Inflammatory macrophage (primary cell): Measurements from ENCODE around the gene DTNB.

Experiments used
- DNase-seq, 2 donors: peaks; one replicate each; pipeline ENCODE4 v3.0.0-alpha.2; 2020 to 2022

DTNB gene

DNA sequence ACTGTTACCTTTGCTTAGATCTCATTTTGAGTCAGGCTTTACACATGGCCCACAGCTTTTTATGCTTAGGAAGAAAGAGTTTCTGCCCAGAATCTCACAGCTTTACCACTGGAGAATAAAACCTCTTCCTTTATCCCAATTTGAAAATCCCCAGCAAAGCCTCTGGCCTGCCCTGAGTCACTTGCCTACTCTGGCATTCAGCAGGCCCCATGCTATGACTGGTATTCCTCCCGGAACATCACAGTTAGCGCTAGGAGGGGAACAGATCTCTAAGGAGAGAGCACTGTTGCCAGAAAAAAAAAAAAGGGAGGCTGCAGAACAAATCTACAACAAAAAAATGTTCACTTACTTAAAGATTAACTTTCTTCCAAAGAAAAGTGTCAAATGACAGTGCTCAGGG lies 178.8 kb downstream of the DTNB start:
- no peak for DNase-seq

DNA sequence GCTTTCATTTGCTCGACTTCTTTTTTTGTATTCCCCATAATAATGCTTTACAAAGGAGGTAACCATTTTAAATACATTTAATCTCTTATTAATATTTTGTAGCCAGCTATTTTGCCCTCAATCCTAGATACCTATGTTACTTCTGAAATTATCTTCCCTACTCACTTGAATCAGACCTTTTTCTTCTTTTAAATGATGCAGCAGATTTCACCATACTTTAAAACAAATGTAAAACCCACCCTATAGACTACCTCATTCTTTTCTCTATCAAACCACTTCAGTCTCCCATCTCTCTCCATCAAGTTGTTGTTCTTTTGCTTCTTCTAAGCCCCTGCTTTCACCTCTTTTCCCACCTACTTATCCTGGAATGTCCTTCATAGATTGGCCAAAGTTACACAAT lies 180.2 kb downstream of the DTNB start:
- DNase-seq, result no peak

DNA sequence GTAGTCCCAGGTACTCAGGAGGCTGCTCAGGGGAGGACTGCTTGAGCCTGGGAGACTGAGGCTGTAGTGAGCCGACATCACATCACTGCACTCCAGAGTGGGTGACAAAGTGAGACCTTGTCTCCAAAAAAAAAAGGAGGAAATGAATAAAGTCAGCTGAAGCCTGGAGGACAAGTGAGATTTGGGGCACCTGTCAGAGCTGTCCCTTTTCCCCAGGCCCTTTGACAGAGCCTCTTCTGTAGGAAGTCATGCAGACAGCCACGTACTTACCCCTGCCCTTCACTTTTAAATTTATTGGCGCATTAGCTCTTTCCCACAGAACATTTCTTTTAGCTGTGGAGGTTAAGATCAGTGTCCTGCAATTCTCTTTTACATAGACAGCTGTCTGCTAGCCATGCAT lies 180.7 kb downstream of the DTNB start:
- DNase-seq, result no peak

DNA sequence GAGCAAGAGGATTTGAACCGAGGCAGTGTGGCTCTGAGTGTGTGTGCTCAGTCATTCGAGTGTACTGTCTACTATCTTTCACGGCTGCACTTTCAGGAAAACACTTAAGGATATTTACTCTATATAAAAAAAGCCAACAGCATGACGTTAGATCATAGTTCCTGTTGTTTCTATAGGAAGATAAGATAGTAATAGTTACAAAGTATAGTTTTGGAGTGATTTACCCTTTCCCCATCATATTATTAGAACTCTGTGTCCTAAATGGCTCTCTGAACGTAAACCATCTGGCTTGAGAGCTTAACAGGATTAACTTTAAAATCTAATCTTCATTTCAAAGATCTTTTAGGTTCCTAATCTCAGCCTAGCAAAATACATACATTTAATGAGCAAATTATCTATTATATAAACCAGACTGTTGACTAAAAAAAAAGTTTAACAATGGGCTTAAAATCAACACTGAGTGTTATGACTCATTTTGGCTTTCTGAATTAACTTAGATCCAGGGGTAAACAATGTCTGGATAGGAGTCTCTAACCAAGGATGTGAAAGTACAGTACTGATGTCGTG lies 181.3 kb downstream of the DTNB start:
- no peak for DNase-seq

DNA sequence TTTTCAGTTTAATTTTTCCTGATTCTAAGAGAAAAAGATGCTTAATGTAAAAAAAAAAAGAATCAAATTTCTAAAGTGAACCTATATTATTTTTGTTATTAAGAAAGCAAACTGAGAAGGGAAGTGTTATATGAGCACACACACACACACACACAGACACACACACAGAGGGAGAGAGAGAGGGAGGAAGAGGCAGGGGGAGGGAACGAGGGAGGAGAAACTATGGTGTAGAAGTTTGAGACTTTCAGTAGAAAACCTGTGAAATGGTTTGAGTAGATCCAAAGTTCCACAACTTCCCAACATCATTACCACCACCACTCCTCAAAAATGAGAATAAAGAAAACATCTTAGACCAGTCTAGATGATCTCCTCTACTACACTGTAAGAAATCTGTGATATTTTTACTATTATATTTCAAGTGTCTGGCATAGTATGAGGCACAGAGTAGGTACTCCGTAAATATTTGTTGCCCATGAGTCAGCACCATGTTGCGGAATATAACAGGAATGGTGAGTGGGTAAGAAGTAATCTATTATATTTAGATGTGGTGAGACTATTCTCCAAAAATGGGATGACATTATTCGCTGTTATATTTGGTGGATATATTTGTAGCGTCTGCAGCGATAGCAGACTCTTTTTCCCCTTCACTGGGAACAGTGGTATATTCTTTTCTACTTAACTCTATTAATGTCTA lies 182.2 kb downstream of the DTNB start:
- DNase-seq, result no peak

DNA sequence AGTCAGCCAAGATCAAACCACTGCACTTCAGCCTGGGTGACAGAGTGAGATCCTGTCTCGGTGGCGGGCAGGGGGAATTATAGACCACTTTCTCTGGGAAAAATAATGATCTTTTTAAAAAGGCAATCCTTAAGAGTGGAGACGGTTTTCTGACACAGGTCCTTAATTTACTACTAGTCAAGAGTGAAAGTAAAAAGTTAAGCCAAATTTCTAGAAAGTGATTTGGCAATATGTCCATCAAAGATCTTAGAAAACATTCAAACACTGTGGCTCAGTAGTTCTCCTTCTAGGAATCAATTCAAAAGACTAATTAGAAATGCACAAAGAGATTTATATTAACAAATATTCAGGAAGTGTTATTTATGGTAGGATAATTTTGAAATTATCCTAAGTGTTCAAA lies 183.2 kb downstream of the DTNB start:
- DNase-seq, result no peak

DNA sequence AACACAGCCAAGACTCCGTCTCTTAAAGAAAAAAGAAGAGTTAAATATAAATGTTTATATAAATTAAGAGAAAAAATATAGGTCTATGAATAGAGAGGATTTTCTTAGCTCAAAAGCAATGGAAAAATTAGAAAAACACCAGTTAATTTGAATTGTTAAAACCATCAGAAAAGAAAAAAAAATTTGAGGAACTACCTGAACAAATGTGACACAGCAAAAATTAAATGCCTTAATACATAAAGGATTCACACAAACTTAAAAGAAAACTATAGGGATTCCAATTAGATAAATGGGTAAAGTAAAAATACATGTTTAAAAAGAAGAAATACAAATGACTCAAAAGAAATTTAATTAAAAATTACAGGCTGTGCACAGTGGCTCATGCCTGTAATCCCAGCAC lies 183.7 kb downstream of the DTNB start:
- DNase-seq, result no peak

DNA sequence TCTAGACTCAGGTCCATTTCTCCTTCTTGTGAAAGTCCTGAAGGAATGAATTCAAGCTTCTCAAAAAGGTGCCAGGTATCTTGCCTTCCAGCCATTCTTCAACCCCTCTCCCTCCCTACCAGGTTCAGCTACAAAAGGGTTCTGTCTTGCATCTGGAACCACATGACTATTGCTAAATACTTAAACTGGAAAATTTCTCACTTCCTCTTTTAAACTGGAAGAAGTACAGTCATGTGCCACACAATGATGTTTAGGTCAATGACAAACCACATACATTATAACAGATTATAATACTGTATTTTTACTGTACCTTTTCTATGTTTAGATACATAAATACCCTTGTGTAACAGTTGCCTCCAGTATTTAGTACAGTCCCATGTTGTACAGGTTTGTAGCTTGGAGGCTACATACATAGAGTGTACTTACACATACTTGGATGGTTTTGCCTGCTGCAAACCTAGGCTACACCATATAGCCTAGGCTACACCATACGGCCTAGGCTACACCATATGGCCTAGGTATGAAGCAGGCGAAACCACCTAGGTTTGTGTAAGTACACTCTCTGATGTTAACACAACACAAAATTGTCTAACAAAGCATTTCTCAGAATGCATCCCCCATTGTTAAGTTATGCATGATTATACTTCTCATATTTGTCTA lies 189.6 kb downstream of the DTNB start:
- DNase-seq, result peak; percentile 76 to 95

DNA sequence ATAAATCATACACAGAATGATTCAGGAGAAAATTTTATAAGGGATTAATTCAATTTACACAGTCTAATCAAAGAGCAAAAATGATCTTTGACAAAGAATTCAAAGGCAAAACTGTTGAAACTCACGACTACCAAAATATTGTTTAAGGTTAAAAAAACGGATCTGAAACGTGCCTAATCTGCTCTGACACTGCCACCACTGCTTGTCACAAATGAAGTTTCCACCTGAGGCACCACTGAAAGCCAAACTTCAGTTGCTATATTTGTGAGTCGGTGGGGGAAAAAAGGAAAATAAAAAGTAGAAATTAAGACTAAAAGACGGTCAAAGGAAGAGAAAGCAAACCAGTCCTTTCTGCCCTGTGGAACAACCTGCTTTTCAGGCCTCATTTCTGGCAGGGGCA lies 191.0 kb downstream of the DTNB start:
- DNase-seq, result no peak

DNA sequence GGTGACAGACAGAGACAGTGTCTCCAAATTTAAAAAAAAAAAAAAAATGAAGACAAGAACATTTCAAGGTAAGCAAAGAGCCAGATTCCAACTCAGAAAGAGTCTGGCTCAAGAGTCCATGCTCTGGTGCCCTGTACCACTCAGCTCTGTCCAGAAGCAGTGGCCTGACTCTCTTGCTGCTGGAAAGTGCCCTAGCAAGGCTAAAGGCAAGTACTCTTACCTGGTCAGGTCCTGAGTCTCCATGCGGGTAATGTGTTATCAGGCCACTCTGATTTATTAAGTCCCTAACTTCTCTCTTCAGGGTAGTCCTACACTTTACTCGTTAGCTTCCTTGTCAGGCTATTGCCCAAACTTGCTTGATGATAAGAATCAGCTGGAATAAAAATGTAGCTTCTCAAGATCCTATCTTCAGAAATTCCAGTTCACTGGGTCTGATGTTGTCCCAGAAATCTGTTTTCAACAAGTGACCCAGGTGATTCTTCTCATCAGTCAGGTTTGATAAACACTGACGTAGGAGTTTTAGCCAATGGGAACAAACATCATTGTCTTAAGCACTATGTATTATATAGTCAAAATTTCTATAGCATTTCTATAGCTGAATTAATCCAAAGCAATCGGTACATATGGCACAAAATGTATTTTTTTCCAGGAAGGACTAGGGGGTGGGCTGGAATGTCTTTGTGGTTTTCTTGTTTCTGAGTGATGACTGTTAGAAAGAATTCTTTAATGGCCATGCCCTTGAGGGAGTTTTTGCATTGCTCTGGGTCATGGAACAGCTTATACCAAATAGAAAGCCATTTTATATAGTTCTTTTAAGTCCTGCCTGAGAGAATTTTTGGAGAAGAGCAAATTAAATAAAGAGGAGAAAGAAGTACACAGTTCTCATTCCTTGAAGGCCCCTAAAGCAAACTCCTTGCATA lies 191.7 kb downstream of the DTNB start:
- no peak for DNase-seq

DNA sequence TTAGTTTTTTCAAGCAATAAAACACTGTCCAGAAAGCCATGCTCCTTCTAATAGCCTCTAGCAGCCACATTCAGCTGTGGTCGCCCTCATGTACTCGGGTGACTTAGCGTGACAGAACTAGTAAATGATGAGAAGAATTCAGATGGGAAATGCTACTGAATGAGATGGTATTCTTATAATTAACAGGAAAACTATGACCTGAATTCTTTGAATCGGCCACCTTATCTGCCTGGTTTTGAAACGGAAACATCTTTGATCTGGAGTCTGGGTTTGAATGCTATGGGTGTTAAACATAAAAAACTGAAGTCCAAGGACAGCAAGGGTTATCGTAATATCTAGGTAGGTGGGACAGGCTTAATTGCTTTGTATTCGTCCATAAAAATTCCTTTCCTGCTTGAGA lies 192.8 kb downstream of the DTNB start:
- no peak for DNase-seq

DNA sequence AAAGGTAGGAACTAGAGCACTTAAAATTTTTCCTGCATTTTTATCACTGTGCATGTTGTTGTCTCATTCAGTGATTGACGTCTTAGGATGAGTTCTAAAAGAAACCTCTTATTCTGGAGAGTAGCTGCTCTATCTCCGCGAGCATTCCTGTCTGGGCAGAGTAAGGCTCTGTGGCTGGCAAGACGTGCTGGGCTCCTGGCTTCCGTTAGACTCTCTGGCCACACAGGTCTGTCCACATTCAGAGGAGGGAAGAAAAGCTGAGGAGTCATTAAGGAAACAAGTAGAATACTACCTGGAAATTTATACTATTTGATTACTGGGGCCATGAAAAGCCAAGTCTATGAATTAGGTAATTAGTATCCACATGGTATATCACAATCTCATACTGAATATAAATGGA lies 193.6 kb downstream of the DTNB start:
- DNase-seq, result no peak

DNA sequence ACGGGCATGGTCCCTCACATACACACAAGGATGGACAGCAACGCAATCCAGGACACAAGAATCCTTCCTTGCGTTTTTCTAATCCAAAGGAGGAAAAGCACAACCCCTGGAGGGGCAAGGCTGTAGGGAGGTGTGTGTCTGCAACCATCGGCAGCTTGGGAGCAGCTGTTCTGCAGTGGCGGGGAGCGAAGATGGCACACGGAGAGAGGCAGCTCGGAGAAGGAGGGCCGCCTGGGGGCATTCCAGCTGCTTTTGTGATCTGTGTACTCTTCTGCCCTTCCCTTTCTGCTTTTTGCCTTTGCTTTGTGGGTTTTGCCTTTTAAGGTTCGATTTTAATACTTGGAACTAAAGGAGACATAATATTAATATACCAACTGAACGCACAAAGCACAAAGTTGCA lies 194.6 kb downstream of the DTNB start:
- no peak for DNase-seq

DNA sequence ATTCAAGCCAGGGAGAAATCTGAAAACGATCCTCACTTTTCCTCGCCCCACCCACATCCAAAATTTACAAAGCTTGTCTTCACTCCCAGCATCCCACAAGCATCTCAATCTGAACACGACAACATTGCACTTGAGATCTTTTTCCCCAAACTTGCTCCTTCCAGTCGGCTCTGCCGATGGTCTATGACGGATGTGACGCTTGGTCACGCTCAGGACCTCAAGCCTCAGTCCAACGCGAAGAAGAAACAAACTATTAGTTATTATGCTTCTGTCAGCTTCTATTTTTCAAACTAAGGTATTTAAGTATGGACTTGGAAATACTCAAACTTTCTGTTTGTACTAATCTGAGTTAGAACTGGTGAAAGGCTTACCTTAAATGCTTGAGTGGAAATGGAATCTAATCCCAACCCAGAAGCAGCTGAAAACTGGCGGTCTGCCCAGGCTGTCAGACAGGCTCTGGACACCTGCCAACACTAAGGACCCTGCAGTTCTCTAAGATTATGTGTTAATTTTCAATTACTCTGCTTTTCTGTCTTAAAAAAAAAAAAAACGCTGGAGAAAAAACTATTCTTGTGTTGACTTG lies 199.5 kb downstream of the DTNB start:
- no peak for DNase-seq

DNA sequence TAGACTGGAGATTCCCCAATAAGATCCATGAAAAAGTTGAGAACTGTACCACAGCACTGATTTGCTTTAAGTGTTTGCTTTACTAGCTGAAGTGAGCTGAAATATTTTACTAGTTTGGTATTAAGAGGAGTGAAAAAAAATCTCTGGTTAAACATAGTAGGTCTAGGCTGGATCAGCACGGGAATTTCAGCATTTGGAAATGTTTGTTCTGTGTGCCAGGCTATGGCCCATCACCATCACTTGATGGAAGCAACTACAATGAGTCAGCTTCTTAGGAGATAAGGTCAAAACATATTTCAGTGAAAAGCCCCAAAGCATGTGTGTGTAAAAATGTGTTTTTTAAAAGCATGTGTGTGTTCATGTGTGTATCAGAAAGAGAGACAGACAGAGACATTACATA lies 200.2 kb downstream of the DTNB start:
- DNase-seq, result no peak

DNA sequence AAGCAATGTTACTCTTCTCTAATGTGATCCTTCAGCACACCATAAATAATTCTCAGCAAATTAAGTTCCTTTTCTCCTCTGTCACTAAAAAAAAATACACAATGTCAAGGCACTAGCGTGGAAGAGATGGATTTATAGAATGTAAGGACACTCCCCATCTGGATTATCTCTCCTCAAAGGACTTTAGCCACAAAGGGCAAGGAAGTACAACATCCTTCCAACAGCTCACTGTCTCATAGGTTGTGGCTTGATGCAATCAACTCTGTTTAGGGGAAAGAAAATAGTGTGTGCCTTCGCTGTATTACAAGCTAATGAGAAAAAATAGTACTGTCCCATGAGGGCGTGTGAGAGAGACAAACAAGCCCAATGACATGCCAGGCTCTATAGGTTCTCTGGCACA lies 202.6 kb downstream of the DTNB start:
- DNase-seq, result no peak

DNA sequence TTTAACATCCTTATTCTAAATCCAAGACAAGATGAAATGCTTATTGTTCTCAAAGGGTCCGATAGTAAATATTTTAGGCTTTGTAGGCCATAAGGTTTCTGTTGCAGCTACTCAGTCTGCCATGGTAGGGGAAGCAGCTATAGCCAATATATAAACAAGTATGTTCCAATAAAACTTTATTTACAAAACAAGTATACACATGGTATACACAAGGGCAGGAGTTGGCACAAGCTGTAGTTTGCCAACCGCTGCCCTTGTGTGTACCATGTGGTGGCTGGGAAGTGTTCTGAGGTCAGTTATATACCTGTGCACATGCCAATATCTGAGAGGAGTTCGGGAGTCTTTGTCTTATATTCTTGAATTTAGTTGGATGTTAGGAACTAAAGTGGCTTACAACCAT lies 205.6 kb downstream of the DTNB start:
- DNase-seq, result no peak

DNA sequence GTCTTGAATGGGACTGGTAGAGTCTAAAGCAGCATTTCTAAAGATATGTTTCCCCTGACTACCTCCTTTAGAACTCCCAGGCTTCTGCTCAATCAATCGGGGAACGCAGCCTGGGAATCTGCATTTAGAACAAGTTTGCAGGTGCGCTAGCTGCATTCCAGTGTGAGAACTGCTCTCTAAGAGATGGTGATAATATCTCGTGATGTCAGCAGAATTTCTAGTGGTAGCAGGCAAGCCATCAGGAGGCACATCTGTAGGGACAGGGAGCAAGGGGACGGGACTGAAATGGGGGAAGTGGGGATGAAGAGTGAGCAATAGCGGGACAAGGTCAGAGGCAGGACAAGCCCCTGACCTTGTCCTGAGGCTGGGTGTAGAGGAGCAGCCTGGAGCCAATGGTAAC lies 211.4 kb downstream of the DTNB start:
- DNase-seq, result no peak

DNA sequence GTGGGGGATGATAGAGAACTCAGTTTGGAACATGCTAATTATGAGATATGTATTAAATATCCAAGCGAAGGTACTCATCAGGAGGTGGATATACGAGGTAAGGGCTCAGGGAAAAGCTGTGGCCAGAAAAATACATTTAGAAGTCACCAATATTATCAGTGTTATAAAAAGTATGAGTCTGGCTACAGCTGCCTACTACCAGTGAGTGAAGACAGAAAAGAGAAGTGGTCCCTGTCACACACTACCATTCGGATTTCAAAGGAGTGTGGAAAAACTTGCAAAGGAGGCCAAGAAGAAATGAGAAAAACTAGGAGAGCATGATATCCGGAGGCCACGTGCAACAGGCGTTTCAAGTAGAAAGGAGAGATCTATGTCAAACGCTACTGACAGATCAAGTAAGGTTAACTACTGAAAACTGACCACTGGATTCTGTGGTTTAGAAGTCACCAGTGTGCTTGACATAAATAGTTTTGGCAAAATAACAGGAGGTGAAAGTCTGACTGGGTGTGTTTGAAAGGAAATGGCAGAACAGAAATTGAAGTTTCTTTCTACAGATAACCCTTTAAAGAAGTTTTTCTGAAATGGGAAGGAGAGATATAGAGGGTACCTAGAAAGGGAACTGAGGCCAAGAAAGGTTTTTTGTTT lies 213.0 kb downstream of the DTNB start:
- DNase-seq, result no peak

DNA sequence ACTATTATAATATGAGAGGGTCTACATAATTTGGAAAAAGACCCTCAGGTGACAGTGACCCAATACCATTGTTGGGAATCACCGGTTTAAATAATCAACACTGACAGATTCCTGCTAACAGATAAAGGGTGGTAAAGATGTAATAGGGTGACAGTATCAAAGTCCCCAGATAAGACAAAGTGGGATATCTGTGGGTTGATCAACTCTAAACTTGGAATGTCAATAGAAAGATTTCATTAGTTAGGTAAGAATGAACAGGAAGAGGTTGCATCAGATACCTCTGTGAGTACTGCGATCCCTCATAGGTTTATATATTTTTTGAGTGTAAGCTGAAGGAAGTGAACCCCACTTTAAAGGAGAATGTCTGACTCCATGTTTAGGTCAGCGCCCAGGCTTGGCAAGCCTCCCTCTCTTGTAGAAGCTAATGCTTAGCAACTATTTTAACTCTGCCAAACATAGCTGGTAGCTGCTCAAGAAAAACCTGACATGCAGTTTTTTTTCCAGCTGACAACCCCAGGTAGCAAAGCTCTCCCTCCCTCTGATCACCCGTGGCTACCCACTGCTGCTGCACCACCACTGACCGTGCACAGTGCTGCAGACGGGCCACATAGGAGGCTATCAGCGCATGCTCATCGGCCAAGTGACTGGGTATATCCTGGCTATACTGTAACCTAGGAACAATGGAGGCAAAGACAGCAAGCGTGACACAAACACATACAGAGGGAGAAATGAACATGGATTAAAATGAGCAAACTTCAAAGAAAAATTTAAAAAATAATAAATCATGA lies 218.4 kb downstream of the DTNB start:
- DNase-seq, result no peak

DNA sequence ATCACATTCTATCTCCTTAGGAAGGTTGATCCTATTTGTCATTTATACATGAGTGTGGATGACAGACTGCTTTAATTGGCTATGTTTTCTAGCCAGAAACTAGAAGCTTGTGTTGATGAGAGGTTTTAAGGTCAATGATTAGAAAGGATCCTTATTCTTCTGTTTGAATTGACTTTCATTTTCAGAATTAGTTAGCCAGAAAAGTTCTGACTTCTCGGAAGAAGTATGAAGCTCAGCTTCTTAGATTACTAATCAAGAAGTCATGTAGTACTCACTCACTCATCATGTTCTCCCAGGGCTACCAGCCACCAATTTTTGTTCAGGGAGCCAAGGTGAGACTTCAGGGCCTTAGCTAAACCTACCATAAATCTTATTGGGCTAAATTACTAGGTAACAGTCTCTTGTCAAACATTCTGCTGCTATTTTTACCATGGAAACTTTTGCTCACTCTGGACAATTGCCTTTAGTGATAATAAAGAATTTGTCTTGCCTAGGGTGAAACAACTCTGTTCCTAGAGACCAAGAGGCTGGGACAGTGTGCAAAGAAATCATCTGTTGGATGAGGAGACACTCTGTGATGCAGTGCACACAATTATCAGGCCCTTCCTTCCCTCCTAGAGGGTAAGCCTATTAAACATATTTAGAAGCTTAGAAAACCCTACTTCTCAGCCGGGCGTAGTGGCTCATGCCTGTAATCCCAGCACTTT lies 220.0 kb downstream of the DTNB start:
- no peak for DNase-seq
